BJ (cell line): ENCODE results near the gene NECTIN2. TPM values are rescaled to one million over a fixed set of nuclear protein-coding genes. Genes with fewer than 3 reads are reported as not detected.

ENCODE experiments used
- CTCF ChIA-PET: fragments of 350-600 bp; formaldehyde crosslinking; extraction: SDS; loops from one replicate; lab custom pipeline; 2021; ENCODE audit warnings: antibody characterized with exemption, inconsistent platforms; lab: Yijun Ruan, JAX
- POLR2A ChIA-PET: fragments of 300-600 bp; sonication (Branson Sonifier 250); formaldehyde crosslinking; extraction: SDS; loops from one replicate; lab custom pipeline; 2021; ENCODE audit warnings: antibody characterized with exemption; lab: Charles Lee
- DNase-seq: peaks from one replicate; pipeline ENCODE4 v3.0.0-alpha.2; 2011; ENCODE audit warnings: low read depth
- H3K27me3 ChIP-seq: 2 replicates; pipeline ENCODE4 v1.6.0; 2011; ENCODE audit warnings: low read length; ENCODE audit not compliant: control insufficient read depth, insufficient read depth
- H3K36me3 ChIP-seq: 2 replicates; pipeline ENCODE4 v1.5.1; 2011; ENCODE audit warnings: low read length; ENCODE audit not compliant: control insufficient read depth, insufficient read depth
- H3K4me3 ChIP-seq: 2 replicates; pipeline ENCODE4 v1.5.1; 2011; ENCODE audit warnings: low read depth, mild to moderate bottlenecking, control low read depth, low read length
- polyA plus RNA-seq: library from polyadenylated mRNA; depleted of rRNA; stranded (reverse); fragments of >200 nt; gene quantifications from 2 replicates; pipeline ENCODE4 v1.2.3, GENCODE V29; 2011
- TF ChIP-seq, protein P1 (sequence below): IDR thresholded peaks from 2 replicates; pipeline ENCODE4 v1.5.1; 2011; ENCODE audit warnings: low read depth, mild to moderate bottlenecking, control low read depth, inconsistent platforms, low read length, moderate library complexity; ENCODE audit not compliant: insufficient read depth

NECTIN2 gene
- polyA plus RNA-seq, 1 experiment, result 107 TPM

DNA sequence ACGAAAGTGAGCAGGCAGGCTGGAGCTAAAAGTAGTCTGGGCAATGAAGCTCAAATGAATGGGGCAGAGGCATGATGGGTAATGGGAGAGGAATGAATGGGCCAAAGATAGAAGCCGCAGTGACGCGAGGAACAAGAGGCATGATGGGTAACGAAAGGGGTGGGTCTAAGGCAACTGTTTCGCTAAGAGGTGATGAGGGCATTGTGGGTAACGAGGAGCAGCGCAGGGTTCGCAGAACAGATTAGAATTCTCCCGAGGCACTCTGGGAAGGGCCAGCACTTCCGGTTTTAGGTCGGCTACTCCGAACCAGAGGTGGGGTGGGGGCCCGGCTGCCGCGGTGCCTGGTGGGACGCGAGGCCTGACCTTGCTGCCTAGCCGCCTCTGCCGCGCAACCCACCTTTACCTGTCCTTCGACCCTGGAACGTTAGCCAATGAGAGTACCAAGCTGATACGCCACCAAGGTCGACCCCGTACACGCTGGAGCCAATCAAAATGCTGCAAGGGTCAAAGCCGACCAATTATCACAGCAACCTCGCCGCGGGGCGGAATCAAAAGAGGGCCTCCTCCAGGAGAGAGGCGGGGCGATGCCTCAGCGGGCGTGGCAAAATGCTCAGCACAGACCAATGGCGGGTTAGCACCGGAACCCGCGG lies 44.4 kb downstream of the NECTIN2 start:
- Histone ChIP-seq H3K27me3 (no peaks in the 10 kb centered on the region), H3K4me3 (peak overlapping the region; percentile 57), H3K36me3 (peaks cover 37% of the 10 kb centered on the region)
- POLR2A ChIA-PET, result interaction anchor here (0.6 to 0.7 kb wide), 4 partner anchors 39 to 1984 kb away, joined by 3 to 11 read pairs (median 4); no protein-coding TSS in a partner anchor
- CTCF ChIA-PET, result interaction anchor here (4.0 kb wide), 1 partner anchor 13 kb away, joined by 31 read pairs; no protein-coding TSS in a partner anchor
- TF ChIP-seq, protein P1, sequence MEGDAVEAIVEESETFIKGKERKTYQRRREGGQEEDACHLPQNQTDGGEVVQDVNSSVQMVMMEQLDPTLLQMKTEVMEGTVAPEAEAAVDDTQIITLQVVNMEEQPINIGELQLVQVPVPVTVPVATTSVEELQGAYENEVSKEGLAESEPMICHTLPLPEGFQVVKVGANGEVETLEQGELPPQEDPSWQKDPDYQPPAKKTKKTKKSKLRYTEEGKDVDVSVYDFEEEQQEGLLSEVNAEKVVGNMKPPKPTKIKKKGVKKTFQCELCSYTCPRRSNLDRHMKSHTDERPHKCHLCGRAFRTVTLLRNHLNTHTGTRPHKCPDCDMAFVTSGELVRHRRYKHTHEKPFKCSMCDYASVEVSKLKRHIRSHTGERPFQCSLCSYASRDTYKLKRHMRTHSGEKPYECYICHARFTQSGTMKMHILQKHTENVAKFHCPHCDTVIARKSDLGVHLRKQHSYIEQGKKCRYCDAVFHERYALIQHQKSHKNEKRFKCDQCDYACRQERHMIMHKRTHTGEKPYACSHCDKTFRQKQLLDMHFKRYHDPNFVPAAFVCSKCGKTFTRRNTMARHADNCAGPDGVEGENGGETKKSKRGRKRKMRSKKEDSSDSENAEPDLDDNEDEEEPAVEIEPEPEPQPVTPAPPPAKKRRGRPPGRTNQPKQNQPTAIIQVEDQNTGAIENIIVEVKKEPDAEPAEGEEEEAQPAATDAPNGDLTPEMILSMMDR, result no peak
- peak; percentile 99 for DNase-seq

DNA sequence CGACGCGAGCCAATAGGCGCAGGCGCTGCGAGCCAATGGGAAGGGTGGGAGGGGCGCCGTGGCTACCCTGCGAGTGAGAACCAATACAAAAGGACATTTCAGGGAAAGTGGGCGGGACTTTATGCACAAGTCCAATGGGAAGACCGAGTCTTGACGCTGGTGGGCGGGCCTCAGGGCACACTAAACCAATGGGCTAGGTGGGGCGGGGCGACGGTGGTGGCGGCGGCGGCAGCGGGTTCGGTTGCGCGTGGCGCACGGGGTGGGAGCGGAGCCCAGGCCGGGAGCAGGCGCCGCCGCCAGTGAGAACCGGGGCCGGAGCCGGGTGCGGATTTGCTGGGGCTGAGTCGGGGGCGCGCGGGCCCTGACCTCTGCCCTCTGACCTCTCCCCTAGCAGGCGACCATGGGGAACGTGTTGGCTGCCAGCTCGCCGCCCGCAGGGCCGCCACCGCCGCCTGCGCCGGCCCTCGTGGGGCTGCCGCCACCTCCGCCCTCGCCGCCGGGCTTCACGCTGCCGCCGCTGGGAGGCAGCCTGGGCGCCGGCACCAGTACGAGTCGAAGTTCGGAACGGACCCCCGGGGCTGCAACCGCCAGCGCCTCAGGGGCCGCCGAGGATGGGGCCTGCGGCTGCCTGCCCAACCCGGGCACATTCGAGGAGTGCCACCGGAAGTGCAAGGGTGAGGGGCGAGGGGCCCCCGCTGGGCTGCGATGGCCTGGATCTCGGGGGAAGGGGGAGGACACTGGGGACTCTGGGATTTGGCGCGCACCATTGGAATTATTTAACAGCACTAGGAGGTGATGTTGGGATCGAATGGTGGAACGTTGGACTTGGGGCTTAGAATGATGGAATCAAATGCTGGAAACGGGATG lies 45.2 kb downstream of the NECTIN2 start, which contains the start of gene TOMM40:
TOMM40 (plus strand) TSS at position 239 of the 867 bp plus-strand sequence; CDS start at position 401, 162 bp downstream.
- no peaks in the 10 kb centered on the region for H3K27me3 ChIP-seq
- ChIA-PET CTCF (interaction anchor here (4.0 kb wide), 1 partner anchor 12 kb away, joined by 31 read pairs; no protein-coding TSS in a partner anchor), POLR2A (no interaction called here)
- peak within 1 kb of the TSS; percentile 80 for H3K4me3 ChIP-seq
- no peak for DNase-seq
- H3K36me3 ChIP-seq, result peaks cover 37% of the 10 kb centered on the region
- TF ChIP-seq, protein P1, result no peak

DNA sequence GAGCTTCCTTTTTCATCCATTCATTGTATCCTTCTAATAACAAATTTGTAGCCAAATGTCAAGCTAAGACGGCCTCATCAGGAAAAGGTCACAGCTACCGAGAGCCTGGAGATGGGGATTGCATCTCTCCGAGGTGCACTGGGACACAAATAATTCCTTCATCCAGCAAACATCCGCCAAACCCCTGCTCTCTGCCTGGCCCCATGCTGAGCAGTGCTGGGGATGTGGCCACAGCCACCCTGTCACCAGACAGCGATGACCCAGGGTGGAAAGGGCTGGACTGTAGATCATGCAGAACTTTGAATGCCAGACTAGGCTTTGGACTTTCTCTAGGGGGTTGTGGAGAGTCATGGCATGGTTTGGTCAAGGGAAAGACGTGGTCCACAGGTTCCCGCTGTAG lies 46.8 kb downstream of the NECTIN2 start:
- H3K36me3 ChIP-seq, result peaks cover 40% of the 10 kb centered on the region
- TF ChIP-seq, protein P1, result no peak
- ChIA-PET CTCF (interaction anchor here (1.1 to 4.0 kb wide), 2 partner anchors 10 to 62 kb away, joined by 3 to 31 read pairs; partner anchors contain the start of gene CLPTM1), POLR2A (no interaction called here)
- DNase-seq, result no peak
- H3K4me3 ChIP-seq, result no peak overlapping the region
- H3K27me3 ChIP-seq, result no peaks in the 10 kb centered on the region

DNA sequence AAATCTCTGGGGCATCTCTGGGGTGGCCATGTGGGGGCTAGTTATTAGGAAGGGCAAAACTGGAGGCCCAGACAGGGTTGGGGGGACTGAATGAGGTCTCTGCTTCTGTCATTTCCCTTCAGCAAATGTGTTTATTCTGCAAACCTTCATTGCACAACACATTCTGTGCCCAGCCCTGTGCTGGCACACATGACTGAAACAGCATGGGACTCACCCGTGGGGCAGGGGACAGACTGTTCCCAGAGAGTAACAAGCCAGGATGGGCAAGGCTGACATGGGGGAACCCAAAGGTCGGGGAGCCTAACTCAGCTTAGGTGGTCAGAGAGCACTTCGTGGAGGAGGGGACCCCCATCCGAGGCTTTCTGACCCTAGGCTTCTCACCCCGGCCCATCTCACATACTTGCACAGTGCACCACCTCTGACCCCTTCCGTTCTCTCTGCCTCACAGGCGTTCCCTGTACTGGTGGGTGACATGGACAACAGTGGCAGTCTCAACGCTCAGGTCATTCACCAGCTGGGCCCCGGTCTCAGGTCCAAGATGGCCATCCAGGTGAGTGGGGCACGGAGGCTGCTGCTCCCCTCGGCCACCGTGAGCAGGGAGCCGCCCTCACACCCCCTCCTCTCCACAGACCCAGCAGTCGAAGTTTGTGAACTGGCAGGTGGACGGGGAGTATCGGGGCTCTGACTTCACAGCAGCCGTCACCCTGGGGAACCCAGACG lies 47.4 kb downstream of the NECTIN2 start:
- TF ChIP-seq, protein P1, result no peak
- CTCF ChIA-PET, result interaction anchor here (4.0 kb wide), 1 partner anchor 10 kb away, joined by 31 read pairs; no protein-coding TSS in a partner anchor
- H3K36me3 ChIP-seq, result peaks cover 36% of the 10 kb centered on the region
- DNase-seq, result no peak
- H3K27me3 ChIP-seq, result no peaks in the 10 kb centered on the region
- POLR2A ChIA-PET, result no interaction called here
- no peak overlapping the region for H3K4me3 ChIP-seq
